Amniotic stem cell (primary cell): Measurements from ENCODE around the gene PDSS1.
"Not testable (repeated sequence)": the region's sequence is repeated elsewhere in the genome, so short reads cannot be mapped to it uniquely, and the experiment has no call there.

Experiments
- DNase-seq: peaks from one replicate; lab custom pipeline; 2025; lab: John Stamatoyannopoulos, UW

The PDSS1 gene

DNA sequence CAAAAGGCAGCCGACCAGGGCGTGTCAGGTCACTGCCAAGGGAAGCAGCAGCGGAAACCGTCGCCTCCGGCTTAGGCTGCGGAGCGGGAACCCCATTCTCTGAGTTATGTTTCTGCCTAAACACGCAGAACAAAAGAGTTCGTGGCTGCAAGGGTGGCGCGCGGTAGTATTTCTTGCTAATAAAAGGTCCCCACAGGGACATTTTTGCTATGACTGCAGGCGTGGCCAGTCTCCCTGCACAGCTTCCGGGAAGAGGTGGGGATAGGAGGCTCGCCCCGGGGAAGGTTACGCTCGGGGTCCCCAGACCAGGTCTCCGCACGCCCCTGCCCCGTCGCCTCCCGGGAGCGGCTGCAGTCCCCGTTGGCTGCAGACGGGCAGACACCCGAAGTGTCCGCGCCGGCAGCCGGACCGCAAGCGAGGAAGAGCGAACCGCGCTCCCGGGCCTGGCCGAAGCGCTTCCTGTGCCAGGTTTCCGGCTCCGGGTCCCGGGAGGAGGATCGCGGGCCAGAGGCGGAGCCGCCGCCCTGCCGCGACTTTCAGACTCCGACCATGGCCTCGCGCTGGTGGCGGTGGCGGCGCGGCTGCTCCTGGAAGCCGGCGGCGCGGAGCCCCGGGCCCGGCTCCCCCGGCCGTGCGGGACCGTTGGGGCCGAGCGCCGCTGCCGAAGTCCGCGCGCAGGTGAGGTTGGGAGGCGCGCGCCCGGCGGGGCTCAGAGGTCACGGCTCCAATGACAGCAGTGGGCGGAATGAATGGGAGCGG is at the start of gene PDSS1:
Gene PDSS1, plus strand, starts transcription at position 539 of the 759 bp plus-strand sequence. Its CDS starts 11 bp downstream, at position 550.
- peak; percentile 33 for DNase-seq

DNA sequence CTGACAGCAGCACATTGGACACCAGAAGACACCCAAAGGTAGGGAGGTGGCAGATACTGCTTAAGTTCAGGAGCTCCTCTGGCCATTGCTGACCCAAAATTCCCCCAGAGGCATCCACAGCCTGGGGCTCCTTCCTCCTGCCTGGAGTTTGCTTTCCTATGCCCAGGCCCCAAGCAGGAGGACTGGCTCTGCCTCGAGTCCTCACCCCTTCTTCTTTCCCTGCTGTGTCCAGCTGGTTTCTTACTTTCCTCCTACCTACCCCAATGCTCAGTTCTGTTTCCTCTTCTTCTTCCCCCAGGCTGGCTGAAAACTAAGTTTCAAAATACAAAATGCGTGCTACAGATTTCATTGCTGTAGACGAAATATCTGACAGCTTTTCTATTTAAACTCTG is 49.3 kb upstream of the PDSS1 start:
- not testable (repeated sequence) for DNase-seq

DNA sequence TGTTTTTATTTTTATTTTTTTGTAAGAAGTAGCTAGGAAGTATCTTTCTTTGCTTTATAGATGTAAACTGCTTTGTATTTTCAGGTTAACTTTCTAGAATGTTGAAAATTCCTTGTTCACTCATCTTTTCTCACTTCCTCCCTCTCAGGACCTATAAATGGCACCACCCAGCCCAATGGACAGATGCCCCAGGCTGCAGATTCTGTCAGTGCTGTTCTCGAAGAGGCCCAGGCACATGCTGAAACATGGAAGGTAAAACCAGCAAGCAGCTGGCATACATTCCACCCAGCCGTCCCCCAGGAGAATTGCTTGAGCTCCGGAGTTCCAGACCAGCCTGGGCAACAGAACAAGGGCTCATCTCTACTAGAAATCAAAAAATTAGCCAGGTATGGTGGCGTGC is 47.1 kb upstream of the PDSS1 start:
- no peak for DNase-seq

DNA sequence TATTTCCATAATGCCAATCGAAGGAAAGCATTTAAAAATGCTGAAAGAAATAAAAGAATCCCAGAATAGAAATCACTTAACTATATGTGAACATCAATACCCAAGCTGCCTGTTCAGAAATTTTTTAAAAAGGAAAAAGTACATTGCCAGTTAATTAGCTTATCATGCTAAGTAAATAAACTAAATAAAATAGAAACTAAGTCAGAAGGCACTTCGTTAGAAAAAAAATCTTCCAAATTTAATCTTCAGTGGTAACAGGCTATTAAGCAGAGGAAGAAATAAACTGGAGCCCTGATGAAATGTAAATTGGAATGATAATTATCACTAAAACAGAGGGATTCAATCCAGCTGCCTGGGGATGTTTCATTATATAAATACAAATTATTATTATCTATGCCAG is 46.0 kb upstream of the PDSS1 start:
- DNase-seq: not testable (repeated sequence)

DNA sequence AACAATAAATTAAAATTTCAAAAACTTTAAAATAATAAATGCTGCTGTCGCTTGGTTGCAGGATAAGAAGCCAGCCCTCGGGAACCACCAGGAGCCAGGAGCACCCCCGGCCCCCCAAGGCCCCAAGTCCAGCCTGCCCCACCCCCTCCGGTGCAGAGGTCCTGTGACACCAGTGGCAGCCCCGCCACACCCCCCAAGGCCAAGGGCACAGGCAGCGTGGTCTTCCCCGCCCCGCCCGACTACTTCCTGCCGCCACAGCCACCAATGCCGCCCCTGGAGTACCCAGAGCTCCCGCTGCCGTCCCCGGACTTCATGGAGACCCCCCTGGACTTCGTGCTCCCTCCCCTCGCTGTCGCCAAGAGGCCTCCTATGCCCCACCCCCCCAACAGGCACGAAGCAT is 44.5 kb upstream of the PDSS1 start:
- no peak for DNase-seq

GRCh38 chr10:26655746-26656145 is 41.8 kb upstream of the PDSS1 start:
- DNase-seq: no peak

DNA sequence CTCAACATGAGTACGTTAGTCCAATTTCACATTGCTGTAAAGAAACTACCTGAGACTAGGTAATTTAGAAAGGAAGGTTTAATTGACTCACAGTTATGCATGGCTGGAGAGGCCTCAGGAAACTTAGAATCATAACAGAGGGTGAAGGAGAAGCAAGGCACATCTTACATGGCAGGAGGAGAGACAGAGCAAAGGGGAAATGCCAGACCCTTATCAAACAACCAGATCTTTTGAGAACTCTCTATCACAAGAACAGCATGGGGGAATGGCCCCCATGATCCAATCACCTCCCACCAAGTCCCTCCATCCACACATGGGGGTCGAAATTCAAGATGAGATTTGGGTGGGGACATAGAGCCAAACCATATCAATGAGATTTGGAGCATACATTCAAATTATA is 34.6 kb upstream of the PDSS1 start:
- no peak for DNase-seq

DNA sequence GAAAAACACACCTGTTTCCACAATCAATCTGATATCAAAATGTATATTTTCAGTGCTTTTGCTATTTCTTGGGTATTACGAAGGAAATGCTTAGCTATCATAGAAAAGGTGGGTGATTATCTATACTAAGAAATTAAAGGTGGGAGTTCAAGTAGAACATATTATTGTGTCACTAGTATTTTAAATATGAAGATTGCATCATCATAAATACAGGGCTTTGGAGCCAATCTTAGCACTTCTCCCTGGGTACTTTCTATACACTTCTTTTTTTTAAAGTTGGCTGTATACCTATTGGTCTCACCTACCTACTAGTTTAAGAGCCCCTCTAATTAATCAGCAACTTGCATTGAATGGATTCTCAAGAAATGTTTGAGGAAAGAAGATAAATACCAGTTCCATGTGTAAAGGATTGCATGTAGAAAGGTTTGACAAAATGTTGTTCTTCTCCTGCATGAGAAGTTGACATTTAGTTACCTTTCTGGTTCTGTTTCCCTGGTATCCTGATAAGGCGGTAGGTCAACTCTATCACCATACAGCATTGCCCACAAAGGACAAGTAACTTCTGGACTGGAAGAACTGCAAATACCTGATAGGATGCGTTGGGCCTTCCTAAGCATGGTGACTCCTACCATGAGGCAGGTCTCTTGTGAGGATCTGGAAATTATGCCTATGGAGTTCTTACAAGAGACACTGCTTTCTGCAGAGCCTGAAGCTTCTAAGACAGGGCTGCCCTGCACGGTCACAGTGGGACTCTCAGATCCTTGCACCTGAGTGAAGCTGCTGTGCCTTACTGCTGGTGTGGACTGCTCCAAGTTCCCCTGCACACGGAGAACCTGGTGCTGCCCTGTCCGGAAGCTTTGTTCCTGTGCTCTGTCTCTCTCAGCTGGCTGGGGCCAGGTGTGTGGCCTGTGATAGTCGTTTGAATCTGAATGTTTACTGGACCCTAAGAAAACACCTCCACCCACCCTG is 32.1 kb upstream of the PDSS1 start:
- DNase-seq: no peak

GRCh38 chr10:26675873-26676257 is 21.6 kb upstream of the PDSS1 start:
- DNase-seq: no peak

DNA sequence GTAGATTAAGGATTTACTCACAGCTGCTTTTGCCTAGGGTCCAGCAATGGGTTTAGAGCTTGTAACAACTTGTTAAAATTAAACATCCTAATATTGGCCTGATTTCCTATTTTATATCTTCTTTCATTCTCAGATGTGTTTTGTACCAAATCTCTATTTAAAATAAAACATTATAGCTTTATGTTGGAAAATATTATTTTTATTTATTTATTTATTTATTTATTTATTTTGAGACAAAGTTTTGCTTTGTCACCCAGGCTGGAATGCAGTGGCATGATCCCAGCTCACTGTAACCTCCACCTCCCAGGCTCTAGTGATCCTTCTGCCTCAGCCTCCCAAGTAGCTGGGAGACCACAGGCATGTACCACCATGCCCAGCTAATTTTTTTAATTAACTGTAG is 17.9 kb upstream of the PDSS1 start:
- no peak for DNase-seq

DNA sequence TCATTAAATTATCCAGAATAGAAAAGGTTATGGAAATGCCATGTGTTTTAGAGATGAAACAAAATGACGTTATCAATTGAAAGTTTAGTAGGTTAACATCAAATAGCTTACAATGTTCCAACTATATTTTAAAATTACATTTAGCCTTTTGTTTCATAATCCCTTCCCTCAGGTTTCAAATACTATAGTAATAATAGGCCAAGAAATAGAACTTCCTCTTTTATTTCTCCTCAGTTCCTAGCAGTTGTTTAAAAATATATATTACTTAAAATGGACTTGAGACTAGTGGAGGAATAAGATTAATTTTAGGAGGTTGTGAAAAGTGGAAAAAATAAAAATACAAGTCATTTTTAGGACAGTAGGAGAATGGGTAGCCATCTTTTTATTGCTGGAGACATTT is 16.4 kb upstream of the PDSS1 start:
- DNase-seq: no peak

DNA sequence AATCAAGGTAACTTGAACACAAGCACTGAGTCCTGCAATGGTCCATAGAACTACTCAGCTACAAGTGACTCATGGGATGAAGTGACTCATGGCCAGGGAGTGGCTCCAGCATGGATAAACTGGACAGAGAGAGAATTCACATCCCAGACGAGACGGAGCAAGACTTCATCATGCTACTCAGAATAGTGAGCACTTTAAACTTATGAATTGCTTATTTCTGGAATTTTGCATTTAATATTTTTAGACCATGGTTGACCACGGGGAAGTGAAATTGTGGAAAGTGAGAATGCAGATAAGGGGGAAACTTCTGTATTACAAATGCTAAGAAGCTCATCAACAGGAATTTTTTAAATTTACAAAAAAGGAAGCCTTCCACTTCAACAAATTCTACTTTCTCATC is 15.5 kb upstream of the PDSS1 start:
- peak; percentile 8 for DNase-seq

DNA sequence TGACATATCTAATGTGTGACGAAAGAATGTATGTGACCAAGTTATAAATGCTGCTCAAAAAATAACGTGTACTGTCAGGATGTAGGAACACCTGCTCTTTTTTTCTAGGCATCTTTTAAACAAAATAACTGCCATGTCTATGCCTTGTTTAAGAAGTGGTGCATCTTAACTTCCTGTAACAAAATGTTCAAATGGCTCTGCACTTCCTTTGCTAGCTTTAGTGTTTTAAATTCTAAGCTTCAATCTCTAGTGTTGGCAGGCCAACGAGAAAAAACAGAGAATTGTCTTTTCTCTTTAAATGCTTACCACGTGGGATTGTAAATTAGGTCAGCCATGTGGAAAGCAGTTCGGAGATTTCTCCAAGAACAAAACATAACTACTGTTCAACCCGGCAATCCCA is 14.6 kb upstream of the PDSS1 start:
- DNase-seq: no peak

DNA sequence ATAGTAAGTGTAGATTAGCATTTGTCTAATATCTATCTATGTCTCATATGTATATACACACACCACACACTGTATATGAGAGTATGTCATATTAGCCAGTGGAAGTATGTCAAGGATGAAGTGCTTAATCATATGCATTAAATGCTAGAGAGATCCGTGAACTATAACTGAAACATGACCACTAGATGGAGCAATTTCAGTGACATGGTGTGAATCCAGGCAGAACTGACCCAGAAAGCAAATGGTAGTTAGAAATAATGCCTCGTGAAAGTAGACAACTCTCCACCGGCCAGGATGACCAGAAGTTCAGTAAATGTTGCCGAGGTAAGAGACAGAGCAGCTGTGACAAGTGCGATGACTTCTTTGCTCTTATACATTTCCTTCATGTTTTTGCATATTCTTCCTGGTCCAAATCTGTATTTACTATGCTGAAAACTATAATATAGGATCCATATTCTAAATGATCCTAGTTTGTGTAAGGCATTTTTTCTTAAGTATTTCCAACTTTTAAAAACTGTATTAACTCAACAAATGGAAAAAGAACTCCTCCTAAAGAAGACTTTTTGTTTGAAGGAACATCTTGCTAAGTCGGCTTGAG is 12.7 kb upstream of the PDSS1 start:
- peak; percentile 4 for DNase-seq

DNA sequence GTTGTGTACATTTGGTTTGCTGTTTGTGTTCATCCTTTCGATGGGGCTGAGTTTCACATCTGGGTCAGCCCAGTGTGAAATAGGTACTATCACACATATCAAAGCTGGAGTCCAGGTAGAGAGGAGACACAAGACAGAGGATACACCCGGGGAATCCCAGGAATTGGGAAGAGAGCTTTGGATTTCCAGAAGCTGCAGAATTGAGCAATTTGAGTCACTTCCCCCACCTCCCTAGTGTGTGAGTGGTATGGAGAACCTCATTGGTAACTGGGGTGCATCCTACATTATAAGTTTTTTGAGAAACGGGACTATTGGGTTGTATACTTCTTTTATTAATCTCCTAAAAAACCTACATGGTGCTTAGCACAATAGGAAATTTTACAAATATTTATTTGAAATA is 12.1 kb upstream of the PDSS1 start:
- DNase-seq: no peak

GRCh38 chr10:26689399-26689798 is 8.1 kb upstream of the PDSS1 start:
- no peak for DNase-seq

- no peak for DNase-seq
Measured at GRCh38 chr10:26690731-26691475, 6.6 kb upstream of the PDSS1 start.

DNA sequence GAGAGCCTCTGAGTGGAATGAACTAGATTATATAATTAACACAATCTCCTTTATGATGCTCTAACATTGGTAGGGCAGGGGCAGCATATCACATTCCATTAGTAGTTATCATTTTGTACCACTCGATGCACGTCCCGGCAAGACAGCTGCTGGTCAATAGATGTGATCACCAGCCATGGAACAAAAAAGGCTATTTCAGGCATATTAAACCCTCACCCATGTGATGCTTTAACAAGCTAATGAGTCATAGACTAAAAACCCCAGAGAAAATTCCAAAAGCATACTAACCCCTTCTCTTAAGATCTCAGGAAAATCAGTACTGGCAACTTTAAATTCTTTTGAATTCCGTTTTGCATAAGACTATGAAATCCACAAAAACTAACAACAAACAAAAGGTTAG is 3.0 kb upstream of the PDSS1 start:
- not testable (repeated sequence) for DNase-seq

GRCh38 chr10:26696786-26697162 is 727 bp upstream of the PDSS1 start:
- no peak for DNase-seq

DNA sequence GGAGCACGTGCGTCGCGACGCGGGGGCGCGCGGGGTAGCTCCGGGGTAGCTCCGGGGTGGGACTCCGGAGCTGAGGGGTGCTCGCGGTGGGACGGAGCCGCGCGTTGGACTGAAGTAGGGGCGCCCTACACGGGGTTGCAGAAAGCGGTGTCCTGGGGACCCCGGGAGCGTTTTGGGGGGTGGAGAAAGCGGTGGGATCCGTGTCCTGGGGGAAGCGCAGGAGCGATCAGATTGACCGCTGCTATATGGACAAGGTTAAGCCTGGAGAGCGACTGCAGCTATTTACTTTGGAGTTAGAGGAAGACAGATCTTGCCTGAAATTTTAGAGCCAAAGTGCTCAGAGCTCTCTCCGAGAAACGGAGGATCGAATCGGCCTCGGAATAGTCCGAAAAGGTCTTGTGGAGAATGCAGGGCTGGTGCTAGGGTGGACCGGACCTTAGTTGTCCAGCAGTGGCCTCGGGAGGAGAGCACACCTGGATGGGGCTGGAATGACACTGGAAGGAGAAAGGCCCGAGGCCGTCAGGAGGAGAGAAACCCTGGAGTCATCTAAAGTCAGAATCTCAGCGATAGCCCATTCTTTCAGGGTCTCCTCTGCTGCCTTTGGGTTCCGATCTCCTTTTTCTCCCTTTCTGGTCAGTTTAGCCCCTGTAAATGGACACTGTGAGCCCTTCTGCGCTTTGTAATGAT is 564 bp downstream of the PDSS1 start:
- no peak for DNase-seq

DNA sequence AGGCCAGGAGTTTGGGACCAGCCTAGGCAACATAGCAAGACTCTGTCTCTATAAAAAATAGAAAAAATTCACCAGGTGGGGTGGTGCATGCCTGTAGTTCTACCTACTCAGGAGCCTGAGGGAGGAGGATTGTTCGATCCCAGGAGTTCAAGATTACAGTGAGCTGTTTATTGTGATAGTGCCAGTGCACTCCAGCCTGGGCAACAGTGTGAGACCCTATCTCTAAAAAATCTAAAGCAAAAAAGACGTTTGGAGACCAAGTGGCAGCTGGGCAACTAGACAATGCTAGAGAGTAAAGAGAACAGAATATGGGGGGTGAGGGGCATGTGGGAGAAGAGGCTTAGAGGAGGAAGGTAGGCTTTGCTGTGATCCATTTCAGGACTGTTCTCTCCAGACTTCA is 1.4 kb downstream of the PDSS1 start:
- DNase-seq: no peak

DNA sequence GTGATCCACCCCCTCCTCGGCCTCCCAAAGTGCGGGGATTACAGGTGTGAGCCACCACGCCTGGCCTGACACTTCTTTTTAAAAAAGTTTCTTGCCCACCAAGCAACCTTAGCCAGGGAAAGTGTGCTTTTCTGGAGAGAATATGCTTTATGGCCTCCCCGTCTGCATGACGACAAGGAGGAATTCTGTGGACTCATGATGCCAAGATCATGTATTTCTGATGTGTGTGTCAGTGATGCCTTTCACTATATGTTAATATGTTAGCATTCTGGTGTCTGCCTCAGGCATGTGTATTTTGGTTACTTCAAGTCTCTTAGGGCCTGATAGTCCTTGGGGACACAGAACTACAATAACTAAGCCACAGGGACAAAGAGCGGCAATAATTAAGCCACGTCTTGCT is 2.1 kb downstream of the PDSS1 start:
- no peak for DNase-seq
